ENCODE results near the gene LAMC1. TPM values are rescaled to one million over a fixed set of nuclear protein-coding genes. Genes with fewer than 3 reads are reported as not detected.

Gene LAMC1
- total and polyA plus RNA-seq, 12 donors: 22.1 to 160 (median 115) TPM

DNA sequence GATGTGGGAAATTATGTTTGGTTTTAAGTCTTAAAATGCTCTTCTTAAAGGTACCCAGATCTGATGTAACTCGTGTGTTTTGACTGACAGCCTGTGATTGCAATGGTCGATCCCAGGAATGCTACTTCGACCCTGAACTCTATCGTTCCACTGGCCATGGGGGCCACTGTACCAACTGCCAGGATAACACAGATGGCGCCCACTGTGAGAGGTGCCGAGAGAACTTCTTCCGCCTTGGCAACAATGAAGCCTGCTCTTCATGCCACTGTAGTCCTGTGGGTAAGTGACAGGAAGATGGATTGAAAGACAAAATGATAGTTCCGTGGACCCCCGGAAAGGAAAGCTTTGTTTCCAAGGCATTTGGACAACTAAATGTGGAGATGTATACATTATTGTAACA lies 91.2 kb downstream of the LAMC1 start:
- Histone ChIP-seq H3K36me3 (peaks cover 0 to 100% (median 56%) of the 10 kb centered on the region in 9 donors), H3K4me3 (no peak overlapping the region), H3K27ac (no peak overlapping the region), H3K27me3 (no peaks in the 10 kb centered on the region), H3K4me1 (peaks cover 0 to 5% (median 0%) of the 10 kb centered on the region in 9 donors), H3K9me3 (no peaks in the 10 kb centered on the region)
- no peak for ATAC-seq
- no peak for DNase-seq
- TF ChIP-seq, protein P1, sequence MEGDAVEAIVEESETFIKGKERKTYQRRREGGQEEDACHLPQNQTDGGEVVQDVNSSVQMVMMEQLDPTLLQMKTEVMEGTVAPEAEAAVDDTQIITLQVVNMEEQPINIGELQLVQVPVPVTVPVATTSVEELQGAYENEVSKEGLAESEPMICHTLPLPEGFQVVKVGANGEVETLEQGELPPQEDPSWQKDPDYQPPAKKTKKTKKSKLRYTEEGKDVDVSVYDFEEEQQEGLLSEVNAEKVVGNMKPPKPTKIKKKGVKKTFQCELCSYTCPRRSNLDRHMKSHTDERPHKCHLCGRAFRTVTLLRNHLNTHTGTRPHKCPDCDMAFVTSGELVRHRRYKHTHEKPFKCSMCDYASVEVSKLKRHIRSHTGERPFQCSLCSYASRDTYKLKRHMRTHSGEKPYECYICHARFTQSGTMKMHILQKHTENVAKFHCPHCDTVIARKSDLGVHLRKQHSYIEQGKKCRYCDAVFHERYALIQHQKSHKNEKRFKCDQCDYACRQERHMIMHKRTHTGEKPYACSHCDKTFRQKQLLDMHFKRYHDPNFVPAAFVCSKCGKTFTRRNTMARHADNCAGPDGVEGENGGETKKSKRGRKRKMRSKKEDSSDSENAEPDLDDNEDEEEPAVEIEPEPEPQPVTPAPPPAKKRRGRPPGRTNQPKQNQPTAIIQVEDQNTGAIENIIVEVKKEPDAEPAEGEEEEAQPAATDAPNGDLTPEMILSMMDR (IDR thresholded peaks at IDR 0.05): no peak
- intact Hi-C loops (cut with DNase I): no loop called here
- 93 to 95% methylated on average over 9 of the region's 9 CpGs for WGBS, 2 donors

- Histone ChIP-seq H3K36me3 (peaks cover 0 to 100% (median 66%) of the 10 kb centered on the region in 9 donors), H3K4me1 (no peaks in the 10 kb centered on the region), H3K27ac (no peak overlapping the region), H3K4me3 (no peak overlapping the region), H3K27me3 (no peaks in the 10 kb centered on the region), H3K9me3 (no peaks in the 10 kb centered on the region)
- TF ChIP-seq, protein P1 (IDR thresholded peaks at IDR 0.05): no peak
- no peak for ATAC-seq
- 63 to 65% methylated on average over 4 of the region's 4 CpGs for WGBS, 2 donors
- DNase-seq: no peak
- intact Hi-C loops (cut with DNase I): loop anchor here in 1 of 10 donors (5.0 kb wide), 1 partner anchor 154 kb away; no protein-coding TSS in a partner anchor
These were observed 93.2 kb downstream of the LAMC1 start for GRCh38 chr1:183116416-183116815.

DNA sequence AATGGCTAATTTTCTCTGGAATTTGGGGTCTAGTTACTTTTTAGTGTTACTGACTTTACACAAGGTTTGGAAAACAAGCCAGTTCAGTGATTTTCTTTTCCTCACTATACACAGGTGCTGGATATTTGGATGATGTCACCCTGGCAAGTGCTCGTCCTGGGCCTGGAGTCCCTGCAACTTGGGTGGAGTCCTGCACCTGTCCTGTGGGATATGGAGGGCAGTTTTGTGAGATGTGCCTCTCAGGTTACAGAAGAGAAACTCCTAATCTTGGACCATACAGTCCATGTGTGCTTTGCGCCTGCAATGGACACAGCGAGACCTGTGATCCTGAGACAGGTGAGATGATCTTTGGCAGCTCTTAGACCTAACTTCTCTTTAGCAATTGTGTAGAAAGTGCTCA lies 98.4 kb downstream of the LAMC1 start:
- H3K4me1 ChIP-seq: peaks cover 0 to 28% (median 16%) of the 10 kb centered on the region in 9 donors
- DNase-seq: no peak
- TF ChIP-seq, protein P1 (IDR thresholded peaks at IDR 0.05): no peak
- 93 to 100% methylated on average over 3 of the region's 3 CpGs for WGBS, 2 donors
- no peak overlapping the region for H3K27ac ChIP-seq
- intact Hi-C loops (cut with DNase I): loop anchor here in 3 of 10 donors (10.0 kb wide), 2 partner anchors 97 to 157 kb away; partner anchors contain the start of gene LAMC1 (in 1 of the 3)
- no peak for ATAC-seq
- H3K27me3 ChIP-seq: no peaks in the 10 kb centered on the region
- H3K9me3 ChIP-seq: no peaks in the 10 kb centered on the region
- no peak overlapping the region for H3K4me3 ChIP-seq
- H3K36me3 ChIP-seq: peaks cover 0 to 100% (median 87%) of the 10 kb centered on the region in 9 donors

GRCh38 chr1:183124259-183124658 lies 101.0 kb downstream of the LAMC1 start:
- intact Hi-C loops (cut with DNase I): loop anchor here in 3 of 10 donors (10.0 kb wide), 2 partner anchors 99 to 159 kb away; partner anchors contain the start of gene LAMC1 (in 1 of the 3)
- DNase-seq (no peak), ATAC-seq (no peak)
- H3K4me3 ChIP-seq: no peak overlapping the region
- 60 to 70% methylated on average over 2 of the region's 2 CpGs for WGBS, 2 donors
- H3K27me3 ChIP-seq: no peaks in the 10 kb centered on the region
- H3K36me3 ChIP-seq: peaks cover 0 to 100% (median 76%) of the 10 kb centered on the region in 9 donors
- peaks cover 0 to 30% (median 16%) of the 10 kb centered on the region in 9 donors for H3K4me1 ChIP-seq
- H3K27ac ChIP-seq: peak overlapping the region in 2 of 10 donors; percentile 8 to 26
- TF ChIP-seq, protein P1 (IDR thresholded peaks at IDR 0.05): no peak
- no peaks in the 10 kb centered on the region for H3K9me3 ChIP-seq
